GM12878 (cell line): ENCODE results near the gene FAR2. TPM values are rescaled to one million over a fixed set of nuclear protein-coding genes. Genes with fewer than 3 reads are reported as not detected.

ENCODE experiments used
- ATAC-seq: fragments of 200-7000 bp; cut with Tn5 transposase; 3 replicates; pipeline ENCODE4 v1.9.1; 2020; ENCODE audit warnings: mild to moderate bottlenecking, moderate library complexity
- BruUV-seq: library from RNA; stranded (reverse); fragments of 400-500 nt; replicated peaks from 2 replicates; lab custom pipeline; 2021; lab: Mats Ljungman, UMichigan
- CTCF ChIA-PET: fragments of 300-600 bp; sonication (Branson Sonifier 250); formaldehyde crosslinking; extraction: SDS; loops from one replicate; lab custom pipeline; 2021; ENCODE audit warnings: inconsistent platforms; lab: Yijun Ruan, JAX
- POLR2A ChIA-PET: fragments of 350-600 bp; formaldehyde crosslinking; extraction: SDS; loops from one replicate; lab custom pipeline; 2021; ENCODE audit warnings: inconsistent platforms; lab: Charles Lee
- RAD21 ChIA-PET: fragments of 300-600 bp; sonication (Branson Sonifier 250); formaldehyde crosslinking; loops from one replicate; lab custom pipeline; 2023; ENCODE audit warnings: antibody characterized with exemption; ENCODE audit not compliant: unreplicated experiment; lab: Charles Lee
- SMC1A ChIA-PET: fragments of 300-600 bp; sonication (Branson Sonifier 250); formaldehyde crosslinking; loops from one replicate; lab custom pipeline; 2023; ENCODE audit not compliant: unreplicated experiment, uncharacterized antibody; lab: Charles Lee
- DNase-seq: peaks from one replicate; pipeline ENCODE4 v3.0.0-alpha.2; 2011; ENCODE audit warnings: low read depth, low spot score
- FAIRE-seq: peaks from 3 replicates; lab custom pipeline; 2011; peaks lifted over from hg19 to GRCh38; lab: Jason Lieb, UNC
- H2AFZ ChIP-seq: 2 replicates; pipeline ENCODE4 v1.6.0; 2011; ENCODE audit warnings: low read depth, low read length, control low read depth; ENCODE audit not compliant: control insufficient read depth
- H3K27ac ChIP-seq: 2 replicates; pipeline ENCODE4 v1.5.1; 2011; ENCODE audit warnings: control low read depth; ENCODE audit not compliant: control insufficient read depth, insufficient read depth
- H3K27me3 ChIP-seq, 2 experiments: replicated peaks in 1 of 2; 2 replicates each; pipeline versions ENCODE4 v1.6.0 to v1.6.1; 2011; ENCODE audit warnings: low read length in 1 of 2; ENCODE audit not compliant: control insufficient read depth in 2 of 2, insufficient read depth in 2 of 2
- H3K36me3 ChIP-seq, 2 experiments: 2 replicates each; pipeline ENCODE4 v1.5.1; 2011; ENCODE audit warnings: low read length in 1 of 2; ENCODE audit not compliant: control insufficient read depth in 2 of 2, insufficient read depth in 2 of 2
- H3K4me1 ChIP-seq: 2 replicates; pipeline ENCODE4 v1.6.1; 2011; ENCODE audit warnings: mild to moderate bottlenecking, low read length, moderate library complexity, mixed read lengths; ENCODE audit not compliant: control insufficient read depth, insufficient read depth
- H3K4me2 ChIP-seq: 2 replicates; pipeline ENCODE4 v1.6.0; 2011; ENCODE audit warnings: control low read depth; ENCODE audit not compliant: control insufficient read depth, insufficient read depth
- H3K4me3 ChIP-seq: fragments of 200-600 bp; sonication (generic); 2 replicates; pipeline ENCODE4 v1.5.1; 2016
- H3K79me2 ChIP-seq: 2 replicates; pipeline ENCODE4 v1.6.0; 2011; ENCODE audit warnings: low read length; ENCODE audit not compliant: control insufficient read depth, insufficient read depth
- H3K9ac ChIP-seq: 2 replicates; pipeline ENCODE4 v1.8.0; 2011; ENCODE audit warnings: low read length, control low read depth, mixed read lengths; ENCODE audit not compliant: control insufficient read depth, insufficient read depth
- H3K9me3 ChIP-seq: replicated peaks from 3 replicates; pipeline ENCODE4 v1.5.1; 2011; ENCODE audit warnings: mild to moderate bottlenecking, low read length; ENCODE audit not compliant: control insufficient read depth, insufficient read depth
- H4K20me1 ChIP-seq: 2 replicates; pipeline ENCODE4 v1.6.0; 2011; ENCODE audit not compliant: control insufficient read depth, insufficient read depth
- EED ChIP-seq: sonication (generic); IDR thresholded peaks from 2 replicates; pipeline ENCODE4 v1.6.1; 2016; ENCODE audit warnings: antibody characterized with exemption, low read depth
- HDGF ChIP-seq: fragments of 450-650 bp; IDR thresholded peaks from 2 replicates; pipeline ENCODE4 v1.6.1; 2016; ENCODE audit warnings: antibody characterized with exemption
- MYC ChIP-seq: IDR thresholded peaks from 2 replicates; pipeline ENCODE4 v1.6.1; 2011; ENCODE audit warnings: mild to moderate bottlenecking, low read length, moderate library complexity, inconsistent platforms; ENCODE audit not compliant: insufficient read depth, insufficient replicate concordance, insufficient read length, severe bottlenecking
- NBN ChIP-seq: fragments of 450-650 bp; IDR thresholded peaks from 2 replicates; pipeline ENCODE4 v1.6.1; 2016
- NR2C1 ChIP-seq: fragments of 450-650 bp; IDR thresholded peaks from 2 replicates; pipeline ENCODE4 v1.6.1; 2017; ENCODE audit warnings: antibody characterized with exemption, mild to moderate bottlenecking, moderate library complexity
- RBBP5 ChIP-seq: fragments of 200-600 bp; sonication (generic); conservative IDR thresholded peaks from 2 replicates; pipeline ENCODE4 v1.6.1; 2016
- SMC3 ChIP-seq: IDR thresholded peaks from 2 replicates; pipeline ENCODE4 v1.6.1; 2011; ENCODE audit warnings: low read length, improper control_type of control experiment, borderline replicate concordance
- WGBS: methylation state at CpG from one replicate; pipeline ENCODE4 v1.1.6; 2016; ENCODE audit warnings: low lambda C conversion rate; ENCODE audit not compliant: insufficient replicate concordance, insufficient coverage; ENCODE audit errors: missing lambda C conversion rate; 5-methylcytosine and 5-hydroxymethylcytosine counted together
- in situ Hi-C: fragments of 300-500 bp; cut with MboI; formaldehyde crosslinking; loops from 9 replicates; pipeline ENCODE4 v1.14.3; 2018; ENCODE audit warnings: mixed read lengths
- intact Hi-C: fragments of 100-400 bp; cut with micrococcal nuclease; formaldehyde crosslinking; loops from one replicate; pipeline ENCODE4 v1.14.2; 2022; ENCODE audit not compliant: unreplicated experiment
- polyA plus RNA-seq, 11 experiments: library from polyadenylated mRNA; depleted of rRNA in 4 of 11; unstranded in 6 of 11; stranded (reverse) in 5 of 11; fragments of >200 nt; fragmentation: Nextera tagmentation in 4 of 11; fragmentation: Illumina TruSeq in 1 of 11; extraction: Ambion mirVana in 4 of 11; extraction: Trizol in 1 of 11; gene quantifications; 1 replicate in 1 of 11; 2 replicates in 10 of 11; pipeline versions ENCODE4 v1.2.1 to v1.2.3, GENCODE V29; 2011 to 2016; ENCODE audit warnings: inconsistent platforms in 2 of 11, missing spikeins in 2 of 11, low read depth in 1 of 11
- total RNA-seq, 4 experiments: library from RNA; depleted of rRNA in 3 of 4; stranded (reverse); fragments of >200 nt in 3 of 4; fragmentation: Illumina TruSeq in 1 of 4; extraction: Trizol in 1 of 4; gene quantifications; 2 replicates each; pipeline versions ENCODE4 v1.2.1 to v1.2.3, GENCODE V29; 2013 to 2021
- TF ChIP-seq, protein P1 (sequence below): IDR thresholded peaks from 2 replicates; pipeline ENCODE4 v1.6.1; 2012; ENCODE audit warnings: improper control_type of control experiment, low read depth, low read length; ENCODE audit not compliant: insufficient replicate concordance
- TF ChIP-seq, protein P2 (sequence below): IDR thresholded peaks from 2 replicates; pipeline ENCODE4 v1.6.1; 2011; ENCODE audit warnings: low read depth, low read length, improper control_type of control experiment, borderline replicate concordance
- TF ChIP-seq, protein P3 (sequence below): fragments of 450-650 bp; conservative IDR thresholded peaks from 2 replicates; pipeline ENCODE4 v1.6.1; 2017; ENCODE audit warnings: mild to moderate bottlenecking, moderate library complexity
- TF ChIP-seq, protein P4 (sequence below): fragments of 450-650 bp; IDR thresholded peaks from 2 replicates; pipeline ENCODE4 v1.6.1; 2017; ENCODE audit warnings: mild to moderate bottlenecking, moderate library complexity

Gene FAR2
- total and polyA plus RNA-seq, 10 of the 15 experiments (the other 5 are each of a cell fraction or from before 2014, with no cell fraction given) = 0.50 to 1.1 (median 0.65) TPM

DNA sequence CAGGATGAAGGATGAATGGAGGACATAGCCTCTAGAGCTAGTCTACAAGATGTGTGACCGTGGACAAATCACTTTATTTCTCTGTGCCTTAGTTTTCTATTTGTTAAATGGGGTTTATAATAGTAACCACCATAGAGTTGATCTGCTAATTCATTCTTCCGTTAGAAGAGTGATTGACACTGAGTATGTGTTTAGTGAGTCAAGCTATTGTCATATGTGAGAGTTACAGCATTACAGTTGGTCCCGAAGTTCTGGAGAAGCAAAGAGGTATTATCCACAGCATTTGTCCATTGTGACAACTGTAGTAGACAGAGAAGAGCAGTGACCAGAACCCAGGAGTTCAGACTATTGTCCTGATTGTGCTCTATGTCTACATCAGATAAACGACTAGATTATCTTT is 14.1 kb downstream of the FAR2 start:
- no peaks in the 10 kb centered on the region for H3K27me3 ChIP-seq
- peaks cover 13% of the 10 kb centered on the region for H3K4me1 ChIP-seq
- H4K20me1 ChIP-seq = no peaks in the 10 kb centered on the region
- POLR2A ChIA-PET = no interaction called here
- no peak for DNase-seq
- no peak overlapping the region for H3K9ac ChIP-seq
- RAD21 ChIA-PET = interaction anchor here (1.4 kb wide), 1 partner anchor 10 kb away, joined by 3 read pairs; no protein-coding TSS in a partner anchor
- intact Hi-C loops = no loop called here
- no peak overlapping the region for H3K27ac ChIP-seq
- no peak for FAIRE-seq
- no peaks in the 10 kb centered on the region for H3K9me3 ChIP-seq
- no peak for ATAC-seq
- CTCF ChIA-PET = no interaction called here
- SMC1A ChIA-PET = interaction anchor here (0.6 kb wide), 1 partner anchor 28 kb away, joined by 3 read pairs; no protein-coding TSS in a partner anchor
- no TSS peak for BruUV-seq
- TF ChIP-seq, protein P1, sequence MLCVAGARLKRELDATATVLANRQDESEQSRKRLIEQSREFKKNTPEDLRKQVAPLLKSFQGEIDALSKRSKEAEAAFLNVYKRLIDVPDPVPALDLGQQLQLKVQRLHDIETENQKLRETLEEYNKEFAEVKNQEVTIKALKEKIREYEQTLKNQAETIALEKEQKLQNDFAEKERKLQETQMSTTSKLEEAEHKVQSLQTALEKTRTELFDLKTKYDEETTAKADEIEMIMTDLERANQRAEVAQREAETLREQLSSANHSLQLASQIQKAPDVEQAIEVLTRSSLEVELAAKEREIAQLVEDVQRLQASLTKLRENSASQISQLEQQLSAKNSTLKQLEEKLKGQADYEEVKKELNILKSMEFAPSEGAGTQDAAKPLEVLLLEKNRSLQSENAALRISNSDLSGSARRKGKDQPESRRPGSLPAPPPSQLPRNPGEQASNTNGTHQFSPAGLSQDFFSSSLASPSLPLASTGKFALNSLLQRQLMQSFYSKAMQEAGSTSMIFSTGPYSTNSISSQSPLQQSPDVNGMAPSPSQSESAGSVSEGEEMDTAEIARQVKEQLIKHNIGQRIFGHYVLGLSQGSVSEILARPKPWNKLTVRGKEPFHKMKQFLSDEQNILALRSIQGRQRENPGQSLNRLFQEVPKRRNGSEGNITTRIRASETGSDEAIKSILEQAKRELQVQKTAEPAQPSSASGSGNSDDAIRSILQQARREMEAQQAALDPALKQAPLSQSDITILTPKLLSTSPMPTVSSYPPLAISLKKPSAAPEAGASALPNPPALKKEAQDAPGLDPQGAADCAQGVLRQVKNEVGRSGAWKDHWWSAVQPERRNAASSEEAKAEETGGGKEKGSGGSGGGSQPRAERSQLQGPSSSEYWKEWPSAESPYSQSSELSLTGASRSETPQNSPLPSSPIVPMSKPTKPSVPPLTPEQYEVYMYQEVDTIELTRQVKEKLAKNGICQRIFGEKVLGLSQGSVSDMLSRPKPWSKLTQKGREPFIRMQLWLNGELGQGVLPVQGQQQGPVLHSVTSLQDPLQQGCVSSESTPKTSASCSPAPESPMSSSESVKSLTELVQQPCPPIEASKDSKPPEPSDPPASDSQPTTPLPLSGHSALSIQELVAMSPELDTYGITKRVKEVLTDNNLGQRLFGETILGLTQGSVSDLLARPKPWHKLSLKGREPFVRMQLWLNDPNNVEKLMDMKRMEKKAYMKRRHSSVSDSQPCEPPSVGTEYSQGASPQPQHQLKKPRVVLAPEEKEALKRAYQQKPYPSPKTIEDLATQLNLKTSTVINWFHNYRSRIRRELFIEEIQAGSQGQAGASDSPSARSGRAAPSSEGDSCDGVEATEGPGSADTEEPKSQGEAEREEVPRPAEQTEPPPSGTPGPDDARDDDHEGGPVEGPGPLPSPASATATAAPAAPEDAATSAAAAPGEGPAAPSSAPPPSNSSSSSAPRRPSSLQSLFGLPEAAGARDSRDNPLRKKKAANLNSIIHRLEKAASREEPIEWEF = no peak
- TF ChIP-seq HDGF (no peak), NR2C1 (no peak), NBN (no peak), EED (no peak), SMC3 (no peak), RBBP5 (no peak), MYC (no peak)
- TF ChIP-seq, protein P2, sequence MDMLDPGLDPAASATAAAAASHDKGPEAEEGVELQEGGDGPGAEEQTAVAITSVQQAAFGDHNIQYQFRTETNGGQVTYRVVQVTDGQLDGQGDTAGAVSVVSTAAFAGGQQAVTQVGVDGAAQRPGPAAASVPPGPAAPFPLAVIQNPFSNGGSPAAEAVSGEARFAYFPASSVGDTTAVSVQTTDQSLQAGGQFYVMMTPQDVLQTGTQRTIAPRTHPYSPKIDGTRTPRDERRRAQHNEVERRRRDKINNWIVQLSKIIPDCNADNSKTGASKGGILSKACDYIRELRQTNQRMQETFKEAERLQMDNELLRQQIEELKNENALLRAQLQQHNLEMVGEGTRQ = no peak
- TF ChIP-seq, protein P3, sequence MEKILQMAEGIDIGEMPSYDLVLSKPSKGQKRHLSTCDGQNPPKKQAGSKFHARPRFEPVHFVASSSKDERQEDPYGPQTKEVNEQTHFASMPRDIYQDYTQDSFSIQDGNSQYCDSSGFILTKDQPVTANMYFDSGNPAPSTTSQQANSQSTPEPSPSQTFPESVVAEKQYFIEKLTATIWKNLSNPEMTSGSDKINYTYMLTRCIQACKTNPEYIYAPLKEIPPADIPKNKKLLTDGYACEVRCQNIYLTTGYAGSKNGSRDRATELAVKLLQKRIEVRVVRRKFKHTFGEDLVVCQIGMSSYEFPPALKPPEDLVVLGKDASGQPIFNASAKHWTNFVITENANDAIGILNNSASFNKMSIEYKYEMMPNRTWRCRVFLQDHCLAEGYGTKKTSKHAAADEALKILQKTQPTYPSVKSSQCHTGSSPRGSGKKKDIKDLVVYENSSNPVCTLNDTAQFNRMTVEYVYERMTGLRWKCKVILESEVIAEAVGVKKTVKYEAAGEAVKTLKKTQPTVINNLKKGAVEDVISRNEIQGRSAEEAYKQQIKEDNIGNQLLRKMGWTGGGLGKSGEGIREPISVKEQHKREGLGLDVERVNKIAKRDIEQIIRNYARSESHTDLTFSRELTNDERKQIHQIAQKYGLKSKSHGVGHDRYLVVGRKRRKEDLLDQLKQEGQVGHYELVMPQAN = no peak
- TF ChIP-seq, protein P4, sequence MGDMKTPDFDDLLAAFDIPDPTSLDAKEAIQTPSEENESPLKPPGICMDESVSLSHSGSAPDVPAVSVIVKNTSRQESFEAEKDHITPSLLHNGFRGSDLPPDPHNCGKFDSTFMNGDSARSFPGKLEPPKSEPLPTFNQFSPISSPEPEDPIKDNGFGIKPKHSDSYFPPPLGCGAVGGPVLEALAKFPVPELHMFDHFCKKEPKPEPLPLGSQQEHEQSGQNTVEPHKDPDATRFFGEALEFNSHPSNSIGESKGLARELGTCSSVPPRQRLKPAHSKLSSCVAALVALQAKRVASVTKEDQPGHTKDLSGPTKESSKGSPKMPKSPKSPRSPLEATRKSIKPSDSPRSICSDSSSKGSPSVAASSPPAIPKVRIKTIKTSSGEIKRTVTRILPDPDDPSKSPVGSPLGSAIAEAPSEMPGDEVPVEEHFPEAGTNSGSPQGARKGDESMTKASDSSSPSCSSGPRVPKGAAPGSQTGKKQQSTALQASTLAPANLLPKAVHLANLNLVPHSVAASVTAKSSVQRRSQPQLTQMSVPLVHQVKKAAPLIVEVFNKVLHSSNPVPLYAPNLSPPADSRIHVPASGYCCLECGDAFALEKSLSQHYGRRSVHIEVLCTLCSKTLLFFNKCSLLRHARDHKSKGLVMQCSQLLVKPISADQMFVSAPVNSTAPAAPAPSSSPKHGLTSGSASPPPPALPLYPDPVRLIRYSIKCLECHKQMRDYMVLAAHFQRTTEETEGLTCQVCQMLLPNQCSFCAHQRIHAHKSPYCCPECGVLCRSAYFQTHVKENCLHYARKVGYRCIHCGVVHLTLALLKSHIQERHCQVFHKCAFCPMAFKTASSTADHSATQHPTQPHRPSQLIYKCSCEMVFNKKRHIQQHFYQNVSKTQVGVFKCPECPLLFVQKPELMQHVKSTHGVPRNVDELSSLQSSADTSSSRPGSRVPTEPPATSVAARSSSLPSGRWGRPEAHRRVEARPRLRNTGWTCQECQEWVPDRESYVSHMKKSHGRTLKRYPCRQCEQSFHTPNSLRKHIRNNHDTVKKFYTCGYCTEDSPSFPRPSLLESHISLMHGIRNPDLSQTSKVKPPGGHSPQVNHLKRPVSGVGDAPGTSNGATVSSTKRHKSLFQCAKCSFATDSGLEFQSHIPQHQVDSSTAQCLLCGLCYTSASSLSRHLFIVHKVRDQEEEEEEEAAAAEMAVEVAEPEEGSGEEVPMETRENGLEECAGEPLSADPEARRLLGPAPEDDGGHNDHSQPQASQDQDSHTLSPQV = no peak
- no peak overlapping the region for H3K4me2 ChIP-seq
- WGBS = 26% methylated on average over 4 of the region's 4 CpGs
- H2AFZ ChIP-seq = no peak overlapping the region
- no peaks in the 10 kb centered on the region for H3K36me3 ChIP-seq
- in situ Hi-C loops = no loop called here
- H3K79me2 ChIP-seq = no peaks in the 10 kb centered on the region
- no peak overlapping the region for H3K4me3 ChIP-seq
